BE2C (cell line): ENCODE data around the gene HS1BP3.

ENCODE experiments used
- DNase-seq: peaks from one replicate; pipeline ENCODE4 v3.0.0-alpha.2; 2020
- H3K27me3 ChIP-seq: fragments of 250-450 bp; sonication (Bioruptor Pico); 2 replicates; pipeline ENCODE4 v1.5.1; 2020; ENCODE audit warnings: mild to moderate bottlenecking
- H3K36me3 ChIP-seq: fragments of 250-450 bp; sonication (Bioruptor Pico); 2 replicates; pipeline ENCODE4 v1.5.1; 2020; ENCODE audit warnings: mild to moderate bottlenecking
- H3K4me1 ChIP-seq: fragments of 250-450 bp; sonication (Bioruptor Pico); 2 replicates; pipeline ENCODE4 v1.5.1; 2020
- H3K4me3 ChIP-seq: 2 replicates; pipeline ENCODE4 v1.5.1; 2011; ENCODE audit warnings: low read depth, low read length
- H3K9me3 ChIP-seq: fragments of 250-450 bp; sonication (Bioruptor Pico); 2 replicates; pipeline ENCODE4 v1.5.1; 2020
- TF ChIP-seq, protein P1 (sequence below): IDR thresholded peaks from 2 replicates; pipeline ENCODE4 v1.5.1; 2012; ENCODE audit warnings: mild to moderate bottlenecking, low read depth, low read length

HS1BP3 gene

GRCh38 chr2:20666005-20666303 lies 15.1 kb upstream of the HS1BP3 start:
- Histone ChIP-seq H3K4me3 (peak overlapping the region; percentile 44), H3K36me3 (no peaks in the 10 kb centered on the region), H3K9me3 (no peaks in the 10 kb centered on the region; the same call in 1 of the 2 replicates), H3K27me3 (peaks cover 73% of the 10 kb centered on the region), H3K4me1 (no peaks in the 10 kb centered on the region; the same call in 1 of the 2 replicates)
- TF ChIP-seq, protein P1, sequence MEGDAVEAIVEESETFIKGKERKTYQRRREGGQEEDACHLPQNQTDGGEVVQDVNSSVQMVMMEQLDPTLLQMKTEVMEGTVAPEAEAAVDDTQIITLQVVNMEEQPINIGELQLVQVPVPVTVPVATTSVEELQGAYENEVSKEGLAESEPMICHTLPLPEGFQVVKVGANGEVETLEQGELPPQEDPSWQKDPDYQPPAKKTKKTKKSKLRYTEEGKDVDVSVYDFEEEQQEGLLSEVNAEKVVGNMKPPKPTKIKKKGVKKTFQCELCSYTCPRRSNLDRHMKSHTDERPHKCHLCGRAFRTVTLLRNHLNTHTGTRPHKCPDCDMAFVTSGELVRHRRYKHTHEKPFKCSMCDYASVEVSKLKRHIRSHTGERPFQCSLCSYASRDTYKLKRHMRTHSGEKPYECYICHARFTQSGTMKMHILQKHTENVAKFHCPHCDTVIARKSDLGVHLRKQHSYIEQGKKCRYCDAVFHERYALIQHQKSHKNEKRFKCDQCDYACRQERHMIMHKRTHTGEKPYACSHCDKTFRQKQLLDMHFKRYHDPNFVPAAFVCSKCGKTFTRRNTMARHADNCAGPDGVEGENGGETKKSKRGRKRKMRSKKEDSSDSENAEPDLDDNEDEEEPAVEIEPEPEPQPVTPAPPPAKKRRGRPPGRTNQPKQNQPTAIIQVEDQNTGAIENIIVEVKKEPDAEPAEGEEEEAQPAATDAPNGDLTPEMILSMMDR, result no peak
- no peak for DNase-seq

DNA sequence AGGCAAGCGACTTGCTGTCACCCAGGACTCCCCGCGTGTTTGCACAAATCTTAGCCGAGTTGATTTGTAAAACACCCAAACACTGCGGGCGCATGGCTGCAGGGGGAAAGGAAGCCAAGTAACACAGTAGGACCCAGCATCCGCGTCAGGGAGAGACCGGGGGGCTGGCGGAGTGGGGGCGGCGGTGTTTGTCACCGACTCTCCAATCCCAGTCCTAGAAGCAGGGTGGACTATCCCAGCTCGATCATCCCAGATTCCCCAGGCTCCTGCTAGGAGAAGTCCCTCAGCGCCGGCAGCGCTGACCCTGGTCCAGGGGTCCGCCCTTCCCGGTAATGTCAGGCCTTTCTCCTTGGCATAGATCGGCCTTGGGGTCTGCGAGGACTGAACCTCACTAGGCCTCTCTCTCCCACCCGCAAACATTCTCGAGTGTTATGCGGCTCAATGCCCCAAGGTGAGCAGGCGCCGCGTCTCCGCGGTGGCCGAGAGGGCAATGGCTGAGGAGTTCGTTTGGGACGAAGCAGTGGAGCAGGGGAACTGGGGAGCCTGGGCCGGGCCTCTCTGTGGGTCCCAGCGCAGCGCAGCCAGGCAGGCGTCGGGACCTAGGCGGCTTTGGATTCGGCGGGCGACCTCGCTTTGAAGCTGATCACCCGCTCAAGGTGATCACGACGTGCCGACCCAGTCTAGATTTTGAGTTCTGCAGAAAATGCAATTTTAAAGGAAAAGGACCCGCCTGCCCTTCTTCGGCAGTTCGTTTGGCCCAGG lies 14.5 kb upstream of the HS1BP3 start:
- TF ChIP-seq, protein P1, result no peak
- H3K4me3 ChIP-seq, result peak overlapping the region; percentile 44
- no peaks in the 10 kb centered on the region; the same call in 1 of the 2 replicates for H3K4me1 ChIP-seq
- no peaks in the 10 kb centered on the region for H3K36me3 ChIP-seq
- no peaks in the 10 kb centered on the region; the same call in 1 of the 2 replicates for H3K9me3 ChIP-seq
- no peak for DNase-seq
- peaks cover 68% of the 10 kb centered on the region for H3K27me3 ChIP-seq

DNA sequence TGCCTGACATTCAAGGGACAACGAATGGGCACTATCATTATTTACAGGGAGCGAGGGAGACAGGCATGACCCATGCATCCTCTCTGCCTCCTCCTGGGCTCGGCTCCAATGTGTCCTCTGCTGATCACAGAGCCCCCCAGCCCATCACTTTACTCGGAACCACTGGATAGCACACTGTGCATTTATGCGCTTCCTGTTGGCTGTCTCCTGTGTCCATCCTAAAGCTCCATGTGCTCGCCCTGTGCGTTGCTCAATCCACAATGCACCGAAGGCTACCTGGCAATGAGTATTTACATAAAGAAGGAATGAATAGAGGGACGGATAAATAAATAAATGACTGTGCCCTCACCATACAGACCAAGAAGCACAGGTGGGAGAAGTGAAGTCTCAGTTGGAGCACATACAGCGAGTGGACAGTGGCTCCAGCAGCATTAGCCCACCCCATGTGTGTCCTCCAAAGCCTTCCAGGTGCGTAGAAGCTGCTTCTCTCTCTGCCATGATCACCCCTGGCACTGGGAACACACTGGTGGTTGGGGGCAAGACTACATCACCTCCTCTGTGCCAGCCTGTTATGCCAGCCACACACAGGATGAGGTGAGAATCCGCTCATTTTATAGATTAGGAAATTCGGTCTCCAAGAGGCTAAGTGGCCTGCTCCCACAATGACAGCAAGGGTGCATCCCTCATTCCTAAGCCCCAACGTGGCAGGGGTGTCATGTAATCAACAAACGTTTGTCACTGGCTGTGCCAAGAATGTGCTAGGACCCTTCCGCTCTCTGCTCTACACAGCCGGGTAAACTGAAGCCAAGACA lies 13.7 kb upstream of the HS1BP3 start:
- Histone ChIP-seq H3K4me1 (no peaks in the 10 kb centered on the region; the same call in 1 of the 2 replicates), H3K36me3 (no peaks in the 10 kb centered on the region), H3K9me3 (no peaks in the 10 kb centered on the region), H3K4me3 (no peak overlapping the region), H3K27me3 (peaks cover 61% of the 10 kb centered on the region)
- TF ChIP-seq, protein P1, result no peak
- no peak for DNase-seq

GRCh38 chr2:20664071-20664390 lies 13.1 kb upstream of the HS1BP3 start:
- H3K4me1 ChIP-seq, result no peaks in the 10 kb centered on the region; the same call in 1 of the 2 replicates
- no peaks in the 10 kb centered on the region for H3K36me3 ChIP-seq
- H3K27me3 ChIP-seq, result peaks cover 60% of the 10 kb centered on the region
- no peak overlapping the region for H3K4me3 ChIP-seq
- no peaks in the 10 kb centered on the region for H3K9me3 ChIP-seq
- TF ChIP-seq, protein P1, result no peak
- DNase-seq, result no peak

DNA sequence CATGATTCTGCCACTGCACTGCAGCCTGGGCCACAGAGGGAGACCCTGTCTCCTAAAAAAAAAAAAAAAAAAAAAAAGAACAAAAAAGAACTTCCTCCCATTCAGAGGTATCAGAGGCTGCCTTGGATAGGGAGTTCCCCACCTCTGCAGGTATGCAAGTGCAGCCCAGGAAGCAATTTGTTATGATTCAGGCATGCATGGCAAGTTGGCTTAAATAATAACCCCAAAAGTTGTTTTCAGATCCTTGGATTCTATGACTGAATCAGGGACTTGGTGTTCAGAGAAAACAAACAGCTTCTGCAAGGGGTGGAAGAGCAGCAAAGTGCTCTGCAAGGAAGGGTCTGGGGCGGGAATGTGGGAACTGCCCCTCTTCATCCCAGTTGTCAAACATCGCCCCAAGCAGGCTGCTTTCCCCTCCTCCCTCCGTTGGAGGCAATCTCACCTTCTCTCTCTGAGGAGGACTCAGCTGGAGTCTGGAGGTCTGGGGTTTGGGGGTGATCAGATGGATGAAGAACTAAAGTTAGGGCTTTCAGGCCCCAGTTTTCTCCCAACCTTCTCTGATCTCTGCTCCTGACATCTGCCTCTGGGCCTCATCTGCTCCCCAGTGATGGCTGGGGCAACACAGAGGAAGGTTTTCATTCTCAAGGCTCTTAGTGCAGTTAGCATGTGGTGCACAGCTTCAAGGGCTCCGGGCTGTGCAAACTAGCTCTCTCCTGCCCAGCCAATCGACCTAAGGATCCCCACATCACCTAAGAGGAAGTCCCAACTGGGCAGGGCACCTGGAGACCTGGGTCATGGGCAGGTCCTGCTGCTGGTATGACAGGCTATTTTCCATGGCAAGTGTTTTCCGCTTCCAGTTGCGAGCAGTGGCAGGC lies 12.5 kb upstream of the HS1BP3 start:
- Histone ChIP-seq H3K36me3 (no peaks in the 10 kb centered on the region), H3K9me3 (no peaks in the 10 kb centered on the region), H3K4me1 (no peaks in the 10 kb centered on the region; the same call in 1 of the 2 replicates), H3K27me3 (peaks cover 60% of the 10 kb centered on the region), H3K4me3 (no peak overlapping the region)
- TF ChIP-seq, protein P1, result no peak
- no peak for DNase-seq
